ENCODE data around the gene NFATC2.

The NFATC2 gene

GRCh38 chr20:51386586-51386985 lies 155.9 kb downstream of the NFATC2 start:
- no peak for DNase-seq

- DNase-seq = no peak
These were observed 156.6 kb downstream of the NFATC2 start for GRCh38 chr20:51385646-51386530.

GRCh38 chr20:51384875-51385274 lies 157.6 kb downstream of the NFATC2 start:
- DNase-seq = no peak

GRCh38 chr20:51383891-51384510 lies 158.5 kb downstream of the NFATC2 start:
- no peak for DNase-seq

GRCh38 chr20:51382986-51383821 lies 159.3 kb downstream of the NFATC2 start:
- DNase-seq = peak; percentile 94

- no peak for DNase-seq
These were observed 160.2 kb downstream of the NFATC2 start for GRCh38 chr20:51382111-51382985.

GRCh38 chr20:51381557-51381956 lies 161.0 kb downstream of the NFATC2 start:
- DNase-seq = no peak

- DNase-seq = no peak
These were observed 161.8 kb downstream of the NFATC2 start for GRCh38 chr20:51380401-51381385.

GRCh38 chr20:51379601-51380341 lies 162.7 kb downstream of the NFATC2 start:
- DNase-seq = no peak

GRCh38 chr20:51378171-51378928 lies 164.2 kb downstream of the NFATC2 start:
- no peak for DNase-seq

- no peak for DNase-seq
These were observed 165.4 kb downstream of the NFATC2 start for GRCh38 chr20:51377132-51377531.

GRCh38 chr20:51376111-51376510 lies 166.4 kb downstream of the NFATC2 start:
- DNase-seq = no peak

GRCh38 chr20:51375561-51375960 lies 167.0 kb downstream of the NFATC2 start:
- DNase-seq = no peak

GRCh38 chr20:51374961-51375360 lies 167.6 kb downstream of the NFATC2 start:
- no peak for DNase-seq

GRCh38 chr20:51374456-51374830 lies 168.1 kb downstream of the NFATC2 start:
- DNase-seq = no peak

GRCh38 chr20:51373713-51374455 lies 168.6 kb downstream of the NFATC2 start:
- DNase-seq = no peak

GRCh38 chr20:51372966-51373365 lies 169.6 kb downstream of the NFATC2 start:
- no peak for DNase-seq

GRCh38 chr20:51372176-51372803 lies 170.2 kb downstream of the NFATC2 start:
- no peak for DNase-seq
